CD14-positive monocyte (primary cell): ENCODE measurements around the gene WARS2. TPM values are rescaled to one million over a fixed set of nuclear protein-coding genes. Genes with fewer than 3 reads are reported as not detected.

Experiments
- DNase-seq, 3 donors: peaks; one replicate each; pipeline ENCODE4 v3.0.0-alpha.2; 2011 to 2022
- H2AFZ ChIP-seq: 2 replicates; pipeline ENCODE4 v1.6.0; 2012; ENCODE audit warnings: mild to moderate bottlenecking, low read depth, low read length, inconsistent platforms; ENCODE audit not compliant: insufficient read depth, poor library complexity, severe bottlenecking
- H3K27ac ChIP-seq, 2 donors: 1 replicate in 1 of 2; 2 replicates in 1 of 2; pipeline ENCODE4 v1.5.1; 2012 to 2013; ENCODE audit warnings: low read length in 2 of 2, control low read depth in 1 of 2, inconsistent platforms in 1 of 2, low read depth in 1 of 2, mild to moderate bottlenecking in 1 of 2
- H3K27me3 ChIP-seq, 2 donors: one replicate each; pipeline versions ENCODE4 v1.6.0 to v1.6.1; 2011 to 2013; ENCODE audit warnings: low read length in 2 of 2; ENCODE audit not compliant: control insufficient read depth in 2 of 2, insufficient read depth in 2 of 2
- H3K36me3 ChIP-seq, 2 donors: replicated peaks in 1 of 2; 1 replicate in 1 of 2; 2 replicates in 1 of 2; pipeline versions ENCODE4 v1.5.1 to v1.6.1; 2012 to 2013; ENCODE audit warnings: low read length in 2 of 2, control low read depth in 1 of 2, inconsistent platforms in 1 of 2, mild to moderate bottlenecking in 1 of 2; ENCODE audit not compliant: insufficient read depth in 2 of 2, control insufficient read depth in 1 of 2
- H3K4me1 ChIP-seq, 2 donors: 1 replicate in 1 of 2; 2 replicates in 1 of 2; pipeline versions ENCODE4 v1.5.1 to v1.6.1; 2012 to 2013; ENCODE audit warnings: low read length in 2 of 2, control low read depth in 1 of 2, inconsistent platforms in 1 of 2, mild to moderate bottlenecking in 1 of 2, moderate library complexity in 1 of 2; ENCODE audit not compliant: insufficient read depth in 2 of 2, control insufficient read depth in 1 of 2
- H3K4me2 ChIP-seq: replicated peaks from 2 replicates; pipeline ENCODE3; 2012; ENCODE audit warnings: low read length, moderate library complexity, mild to moderate bottlenecking; ENCODE audit not compliant: poor library complexity, severe bottlenecking; ENCODE audit errors: extremely low read depth
- H3K4me3 ChIP-seq, 3 experiments: fragments of 200-600 bp in 1 of 3; sonication (generic) in 1 of 3; replicated peaks in 1 of 3; 1 replicate in 2 of 3; 2 replicates in 1 of 3; pipeline ENCODE4 v1.5.1; 2011 to 2013; ENCODE audit warnings: low read length in 3 of 3, mild to moderate bottlenecking in 3 of 3, control low read depth in 2 of 3, low read depth in 2 of 3, inconsistent platforms in 1 of 3, moderate library complexity in 1 of 3
- H3K79me2 ChIP-seq: 2 replicates; pipeline ENCODE4 v1.6.0; 2012; ENCODE audit warnings: mild to moderate bottlenecking, control low read depth, inconsistent platforms, low read length, moderate library complexity; ENCODE audit not compliant: insufficient read depth
- H3K9ac ChIP-seq: 2 replicates; pipeline ENCODE4 v1.6.0; 2017; ENCODE audit warnings: low read length, mild to moderate bottlenecking; ENCODE audit not compliant: insufficient read depth, poor library complexity, severe bottlenecking
- H3K9me3 ChIP-seq, 2 donors: replicated peaks in 1 of 2; 1 replicate in 1 of 2; 2 replicates in 1 of 2; pipeline versions ENCODE4 v1.5.1 to v1.6.1; 2012 to 2013; ENCODE audit warnings: low read length in 2 of 2, control low read depth in 1 of 2; ENCODE audit not compliant: control insufficient read depth in 1 of 2, insufficient read depth in 1 of 2
- H4K20me1 ChIP-seq: 2 replicates; pipeline ENCODE4 v1.6.0; 2012; ENCODE audit warnings: mild to moderate bottlenecking, low read length, control low read depth, moderate library complexity; ENCODE audit not compliant: insufficient read depth
- H3K27ac Mint-ChIP-seq, 7 donors: one replicate each; pipeline ENCODE4 v1.8.0; 2020; ENCODE audit warnings: mild to moderate bottlenecking in 7 of 7, mixed read lengths in 7 of 7, moderate library complexity in 6 of 7, inconsistent platforms in 2 of 7
- H3K27me3 Mint-ChIP-seq, 3 donors: one replicate each; pipeline ENCODE4 v1.8.0; 2021 to 2022; ENCODE audit warnings: low read depth in 3 of 3, mild to moderate bottlenecking in 3 of 3, mixed read lengths in 3 of 3, moderate library complexity in 3 of 3, inconsistent platforms in 1 of 3
- H3K36me3 Mint-ChIP-seq, 2 donors: one replicate each; pipeline ENCODE4 v1.8.0; 2020; ENCODE audit warnings: mixed read lengths in 2 of 2, inconsistent platforms in 1 of 2, mild to moderate bottlenecking in 1 of 2
- H3K4me1 Mint-ChIP-seq: one replicate; pipeline ENCODE4 v1.8.0; 2020; ENCODE audit warnings: mild to moderate bottlenecking, mixed read lengths
- H3K4me3 Mint-ChIP-seq, 2 donors: one replicate each; pipeline ENCODE4 v1.8.0; 2020; ENCODE audit warnings: mild to moderate bottlenecking in 2 of 2, mixed read lengths in 2 of 2, moderate library complexity in 1 of 2
- H3K9me3 Mint-ChIP-seq, 7 donors: one replicate each; pipeline ENCODE4 v1.8.0; 2020 to 2022; ENCODE audit warnings: mixed read lengths in 7 of 7, mild to moderate bottlenecking in 6 of 7, moderate library complexity in 6 of 7, inconsistent platforms in 2 of 7
- WGBS: methylation state at CpG from one replicate; pipeline ENCODE4 v1.1.5; 2013; ENCODE audit warnings: missing lambda C conversion rate; ENCODE audit not compliant: insufficient coverage; 5-methylcytosine and 5-hydroxymethylcytosine counted together
- intact Hi-C, 2 donors: fragments of 100-400 bp; cut with micrococcal nuclease; formaldehyde crosslinking; loops; one replicate each; pipeline versions ENCODE4 v1.15.0 to v1.15.1; 2023
- polyA plus RNA-seq, 3 donors: library from polyadenylated mRNA; depleted of rRNA in 1 of 3; unstranded in 2 of 3; stranded (reverse) in 1 of 3; fragments of 300-500 nt in 2 of 3; fragments of >200 nt in 1 of 3; fragmentation: Illumina TruSeq in 2 of 3; gene quantifications; 1 replicate in 2 of 3; 2 replicates in 1 of 3; pipeline ENCODE4 v1.2.3, GENCODE V29; 2012 to 2021
- TF ChIP-seq, protein P1 (sequence below): fragments of 200-600 bp; IDR thresholded peaks from one replicate; pipeline ENCODE4 v1.8.0; 2022; ENCODE audit warnings: antibody characterized with exemption, mild to moderate bottlenecking

WARS2 gene
- polyA plus RNA-seq, 3 donors, result 4.6 to 5.1 (median 4.7) TPM

DNA sequence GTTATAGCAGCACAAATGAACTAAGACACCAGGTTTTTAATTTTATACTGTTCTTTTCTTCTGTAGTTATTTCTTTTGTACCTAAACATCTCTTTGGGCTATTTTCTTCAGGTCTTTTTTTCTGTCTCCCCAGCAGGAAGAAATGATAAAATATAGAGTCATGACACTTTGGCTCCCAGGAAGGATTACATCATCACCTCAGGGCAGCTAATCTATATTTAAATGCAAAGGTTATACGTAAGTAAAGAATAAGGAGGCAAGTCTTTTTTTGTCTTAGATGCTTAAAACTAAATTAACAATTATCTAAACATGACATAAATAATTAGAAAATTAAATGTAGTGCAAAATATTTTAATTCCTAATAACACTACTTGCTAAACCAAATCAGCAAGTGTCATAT is 57.0 kb downstream of the WARS2 start:
- WGBS, result no CpG with 5 or more reads among the region's 1 CpG
- DNase-seq, result no peak
- peaks cover 2 to 16% (median 9%) of the 10 kb centered on the region in 7 donors for H3K9me3 Mint-ChIP-seq

DNA sequence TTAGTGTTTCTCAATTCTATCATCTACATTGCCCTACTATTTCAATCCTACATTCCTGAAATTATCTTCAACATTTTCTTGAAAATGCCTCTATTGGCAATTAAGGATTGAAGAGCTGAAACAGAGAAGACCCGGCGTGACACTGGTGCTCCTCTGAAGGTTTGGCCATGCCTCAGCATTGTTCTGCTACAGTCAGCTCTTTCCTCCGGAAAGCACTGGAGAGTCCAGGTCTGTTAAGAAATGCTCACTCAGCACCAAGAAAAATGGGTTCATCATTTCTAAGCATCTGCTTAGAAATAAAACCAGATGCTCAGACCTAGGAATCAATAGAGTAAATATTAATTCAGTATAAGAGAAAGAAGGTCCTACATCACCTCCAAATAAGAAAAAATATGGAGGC is 58.8 kb downstream of the WARS2 start:
- intact Hi-C loops, result no loop called here
- Mint-ChIP-seq H3K27ac (no peak overlapping the region), H3K27me3 (no peaks in the 10 kb centered on the region), H3K4me3 (no peak overlapping the region), H3K36me3 (no peaks in the 10 kb centered on the region), H3K4me1 (peaks cover 3% of the 10 kb centered on the region), H3K9me3 (peaks cover 2 to 12% (median 5%) of the 10 kb centered on the region in 7 donors)
- Histone ChIP-seq H3K36me3 (no peaks in the 10 kb centered on the region), H3K4me1 (no peaks in the 10 kb centered on the region), H3K9ac (no peak overlapping the region), H2AFZ (no peak overlapping the region), H3K27ac (no peak overlapping the region), H3K9me3 (peaks cover 0 to 8% of the 10 kb centered on the region in 2 donors), H3K4me2 (no peak overlapping the region), H3K4me3 (no peak overlapping the region), H4K20me1 (no peaks in the 10 kb centered on the region), H3K27me3 (no peaks in the 10 kb centered on the region), H3K79me2 (no peaks in the 10 kb centered on the region)
- 97% methylated on average over 3 of the region's 3 CpGs for WGBS
- TF ChIP-seq, protein P1, sequence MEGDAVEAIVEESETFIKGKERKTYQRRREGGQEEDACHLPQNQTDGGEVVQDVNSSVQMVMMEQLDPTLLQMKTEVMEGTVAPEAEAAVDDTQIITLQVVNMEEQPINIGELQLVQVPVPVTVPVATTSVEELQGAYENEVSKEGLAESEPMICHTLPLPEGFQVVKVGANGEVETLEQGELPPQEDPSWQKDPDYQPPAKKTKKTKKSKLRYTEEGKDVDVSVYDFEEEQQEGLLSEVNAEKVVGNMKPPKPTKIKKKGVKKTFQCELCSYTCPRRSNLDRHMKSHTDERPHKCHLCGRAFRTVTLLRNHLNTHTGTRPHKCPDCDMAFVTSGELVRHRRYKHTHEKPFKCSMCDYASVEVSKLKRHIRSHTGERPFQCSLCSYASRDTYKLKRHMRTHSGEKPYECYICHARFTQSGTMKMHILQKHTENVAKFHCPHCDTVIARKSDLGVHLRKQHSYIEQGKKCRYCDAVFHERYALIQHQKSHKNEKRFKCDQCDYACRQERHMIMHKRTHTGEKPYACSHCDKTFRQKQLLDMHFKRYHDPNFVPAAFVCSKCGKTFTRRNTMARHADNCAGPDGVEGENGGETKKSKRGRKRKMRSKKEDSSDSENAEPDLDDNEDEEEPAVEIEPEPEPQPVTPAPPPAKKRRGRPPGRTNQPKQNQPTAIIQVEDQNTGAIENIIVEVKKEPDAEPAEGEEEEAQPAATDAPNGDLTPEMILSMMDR, result no peak
- no peak for DNase-seq

More for the DNA sequence above, 57.0 kb downstream of the WARS2 start:
- Mint-ChIP-seq H3K27ac (no peak overlapping the region), H3K4me1 (peaks cover 3% of the 10 kb centered on the region), H3K4me3 (no peak overlapping the region), H3K36me3 (no peaks in the 10 kb centered on the region), H3K27me3 (no peaks in the 10 kb centered on the region)
- Histone ChIP-seq H3K9me3 (peaks cover 0 to 11% of the 10 kb centered on the region in 2 donors), H3K9ac (no peak overlapping the region), H3K36me3 (no peaks in the 10 kb centered on the region), H3K4me1 (no peaks in the 10 kb centered on the region), H4K20me1 (no peaks in the 10 kb centered on the region), H3K27ac (no peak overlapping the region), H3K27me3 (no peaks in the 10 kb centered on the region), H3K4me2 (no peak overlapping the region), H3K79me2 (no peaks in the 10 kb centered on the region), H2AFZ (no peak overlapping the region), H3K4me3 (no peak overlapping the region)
- intact Hi-C loops, result no loop called here
- TF ChIP-seq, protein P1, result no peak
